Measurements from ENCODE around the gene KIAA0753. TPM values are rescaled to one million over a fixed set of nuclear protein-coding genes. Genes with fewer than 3 reads are reported as not detected.

Gene KIAA0753
- total RNA-seq, 2 experiments from 2014 or later = 20.8 to 29.8 TPM

DNA sequence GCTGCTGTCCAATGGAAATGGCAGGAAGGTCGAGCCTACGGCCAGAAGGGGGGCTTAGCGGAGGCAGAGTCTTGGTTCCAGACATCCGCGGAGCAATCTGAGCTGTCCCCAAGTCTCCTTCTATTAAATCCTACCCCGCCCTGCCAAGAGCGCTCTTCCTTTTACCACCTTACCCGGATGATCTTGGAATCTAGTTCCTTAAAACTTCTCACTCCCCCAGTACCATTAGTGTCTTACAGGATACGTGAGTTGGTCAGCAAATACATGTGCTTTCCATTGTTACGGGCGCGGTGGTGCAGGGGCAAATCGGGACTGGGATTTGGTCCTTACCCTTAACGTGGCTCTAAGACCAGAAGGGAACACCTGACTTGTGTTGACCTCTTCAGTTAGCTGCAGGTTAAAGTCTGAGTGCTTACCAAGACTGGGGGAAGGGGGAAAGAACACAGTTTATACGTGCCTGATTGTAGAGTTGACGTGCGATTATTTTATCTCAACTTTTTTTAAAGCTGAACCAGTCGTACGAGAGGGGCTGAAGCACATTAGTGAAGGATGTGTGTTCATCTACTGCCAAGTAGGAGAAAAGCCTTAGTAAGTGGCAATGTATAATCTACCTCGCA lies 844 bp upstream of the KIAA0753 start:
- H4K20me1 ChIP-seq (ENCODE audit: insufficient read depth, low read length) = peaks cover 22% of the 10 kb centered on the region; the same call in 1 of the 2 replicates
- intact Hi-C loops (cut with micrococcal nuclease; ENCODE audit: unreplicated experiment) = no loop called here
- POLR2A ChIA-PET = interaction anchor here (0.7 to 2.0 kb wide), 2 partner anchors 9 to 1343 kb away, joined by 3 to 6 read pairs; partner anchors contain the start of genes C17orf100 and MED31
- H3K4me3 ChIP-seq (ENCODE audit: low read depth, low read length, poor library complexity, severe bottlenecking) = peak overlapping the region; percentile 89
- H3K4me1 ChIP-seq (ENCODE audit: insufficient read depth, low read length, poor library complexity, severe bottlenecking) = peaks cover 20% of the 10 kb centered on the region
- H3K36me3 ChIP-seq (ENCODE audit: insufficient read depth, low read length) = peaks cover 50% of the 10 kb centered on the region
- H3K27ac ChIP-seq (ENCODE audit: low read depth, low read length, poor library complexity, severe bottlenecking) = peak overlapping the region; percentile 84
- no peaks in the 10 kb centered on the region for H3K9me3 ChIP-seq (ENCODE audit: low read length)
- DNase-seq (ENCODE audit: low spot score) = peak; percentile 39
- H3K79me2 ChIP-seq (ENCODE audit: insufficient read depth, low read depth, low read length) = peaks cover 27% of the 10 kb centered on the region; the same call in 1 of the 2 replicates
- BruUV-seq (replicated peaks) = TSS peak; percentile 71
- peak overlapping the region; percentile 84 for H3K4me2 ChIP-seq (ENCODE audit: low read length)
- H2AFZ ChIP-seq (ENCODE audit: low read length) = peak overlapping the region; percentile 91; the same call in 1 of the 2 replicates
- CTCF ChIA-PET (ENCODE audit: unreplicated experiment) = interaction anchor here (0.6 kb wide), 1 partner anchor 715 kb away, joined by 9 read pairs; no protein-coding TSS in a partner anchor
- no peak for TF ChIP-seq EZH2phosphoT487 (IDR thresholded peaks at IDR 0.05; ENCODE audit: borderline replicate concordance, low read depth, low read length)
- TF ChIP-seq, protein P1, sequence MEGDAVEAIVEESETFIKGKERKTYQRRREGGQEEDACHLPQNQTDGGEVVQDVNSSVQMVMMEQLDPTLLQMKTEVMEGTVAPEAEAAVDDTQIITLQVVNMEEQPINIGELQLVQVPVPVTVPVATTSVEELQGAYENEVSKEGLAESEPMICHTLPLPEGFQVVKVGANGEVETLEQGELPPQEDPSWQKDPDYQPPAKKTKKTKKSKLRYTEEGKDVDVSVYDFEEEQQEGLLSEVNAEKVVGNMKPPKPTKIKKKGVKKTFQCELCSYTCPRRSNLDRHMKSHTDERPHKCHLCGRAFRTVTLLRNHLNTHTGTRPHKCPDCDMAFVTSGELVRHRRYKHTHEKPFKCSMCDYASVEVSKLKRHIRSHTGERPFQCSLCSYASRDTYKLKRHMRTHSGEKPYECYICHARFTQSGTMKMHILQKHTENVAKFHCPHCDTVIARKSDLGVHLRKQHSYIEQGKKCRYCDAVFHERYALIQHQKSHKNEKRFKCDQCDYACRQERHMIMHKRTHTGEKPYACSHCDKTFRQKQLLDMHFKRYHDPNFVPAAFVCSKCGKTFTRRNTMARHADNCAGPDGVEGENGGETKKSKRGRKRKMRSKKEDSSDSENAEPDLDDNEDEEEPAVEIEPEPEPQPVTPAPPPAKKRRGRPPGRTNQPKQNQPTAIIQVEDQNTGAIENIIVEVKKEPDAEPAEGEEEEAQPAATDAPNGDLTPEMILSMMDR (conservative IDR thresholded peaks at IDR 0.05; ENCODE audit: low read length) = no peak
- H3K9me2 ChIP-seq (ENCODE audit: insufficient read depth, low read length) = no peaks in the 10 kb centered on the region

DNA sequence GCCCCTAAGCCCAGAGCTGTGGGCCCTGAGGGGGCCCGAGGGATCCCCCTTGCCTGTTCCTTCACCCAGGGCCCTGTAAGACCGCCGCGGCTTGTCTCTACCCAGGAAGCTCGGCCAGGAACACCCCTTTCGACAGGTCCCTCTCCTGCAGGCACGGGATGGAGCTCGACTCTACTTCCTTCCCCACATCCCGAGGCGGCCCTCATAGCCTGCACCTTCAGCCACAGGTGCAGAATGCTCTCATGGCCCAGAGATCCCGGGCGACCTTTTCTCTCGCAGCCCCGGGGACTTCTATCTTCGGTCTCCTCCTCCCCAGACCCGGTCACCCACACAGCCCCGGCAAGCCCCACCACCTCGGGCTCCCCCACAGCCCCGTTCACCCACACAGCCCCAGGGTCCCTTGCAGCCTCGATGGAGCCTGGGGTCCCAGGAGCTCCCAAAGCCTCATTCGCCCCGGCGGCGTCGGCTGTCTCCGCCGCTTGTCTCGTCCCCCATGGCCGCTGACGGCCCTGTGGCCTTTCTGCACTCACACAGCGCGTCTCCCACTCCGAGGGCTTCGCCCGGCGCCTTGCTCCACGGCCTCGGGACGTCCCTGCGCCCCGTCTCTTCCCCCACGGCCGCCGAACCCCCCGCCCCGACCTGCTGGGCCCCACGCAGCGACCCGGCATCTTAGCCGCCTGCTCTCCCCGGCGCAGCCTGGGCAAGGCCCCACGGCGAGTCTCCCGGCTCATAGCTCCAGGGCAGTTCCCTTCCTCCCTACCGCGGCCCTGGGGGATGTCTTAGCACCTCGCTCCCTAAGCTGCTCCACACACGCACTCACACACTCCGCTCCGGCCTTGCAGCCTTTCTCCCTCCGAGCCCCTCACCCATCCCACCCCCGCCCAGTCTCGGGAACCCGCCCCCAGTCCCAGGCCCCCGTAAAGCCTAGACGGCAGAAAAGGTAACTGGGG lies 650 bp downstream of the KIAA0753 start:
- POLR2A ChIA-PET = interaction anchor here (1.3 kb wide), 1 partner anchor 21 kb away, joined by 4 read pairs; no protein-coding TSS in a partner anchor
- no TSS peak for BruUV-seq (replicated peaks)
- no peak for TF ChIP-seq EZH2phosphoT487 (IDR thresholded peaks at IDR 0.05; ENCODE audit: borderline replicate concordance, low read depth, low read length)
- TF ChIP-seq, protein P1 (conservative IDR thresholded peaks at IDR 0.05; ENCODE audit: low read length) = no peak
- intact Hi-C loops (cut with micrococcal nuclease; ENCODE audit: unreplicated experiment) = loop anchor here (1.0 kb wide), 1 partner anchor 11 kb away; the partner anchor contains the start of genes C17orf100 and MED31
- DNase-seq (ENCODE audit: low spot score) = peak; percentile 53
- Histone ChIP-seq H3K4me2 (ENCODE audit: low read length) (peak overlapping the region; percentile 84), H4K20me1 (ENCODE audit: insufficient read depth, low read length) (peaks cover 17% of the 10 kb centered on the region; the same call in 1 of the 2 replicates), H3K36me3 (ENCODE audit: insufficient read depth, low read length) (peaks cover 36% of the 10 kb centered on the region), H3K4me3 (ENCODE audit: low read depth, low read length, poor library complexity, severe bottlenecking) (peak overlapping the region; percentile 89), H3K4me1 (ENCODE audit: insufficient read depth, low read length, poor library complexity, severe bottlenecking) (peaks cover 20% of the 10 kb centered on the region), H3K9me2 (ENCODE audit: insufficient read depth, low read length) (no peaks in the 10 kb centered on the region), H3K9me3 (ENCODE audit: low read length) (no peaks in the 10 kb centered on the region), H2AFZ (ENCODE audit: low read length) (peak overlapping the region; percentile 91; the same call in 1 of the 2 replicates), H3K79me2 (ENCODE audit: insufficient read depth, low read depth, low read length) (peaks cover 27% of the 10 kb centered on the region; the same call in 1 of the 2 replicates), H3K27ac (ENCODE audit: low read depth, low read length, poor library complexity, severe bottlenecking) (peak overlapping the region; percentile 84)
- CTCF ChIA-PET (ENCODE audit: unreplicated experiment) = no interaction called here

Data from OCI-LY7 (cell line).